BE2C (cell line): ENCODE results near the gene SNRPB.

ENCODE experiments used
- DNase-seq: peaks from one replicate; pipeline ENCODE4 v3.0.0-alpha.2; 2020
- H3K27me3 ChIP-seq: fragments of 250-450 bp; sonication (Bioruptor Pico); 2 replicates; pipeline ENCODE4 v1.5.1; 2020; ENCODE audit warnings: mild to moderate bottlenecking
- H3K36me3 ChIP-seq: fragments of 250-450 bp; sonication (Bioruptor Pico); 2 replicates; pipeline ENCODE4 v1.5.1; 2020; ENCODE audit warnings: mild to moderate bottlenecking
- H3K4me1 ChIP-seq: fragments of 250-450 bp; sonication (Bioruptor Pico); 2 replicates; pipeline ENCODE4 v1.5.1; 2020
- H3K4me3 ChIP-seq: 2 replicates; pipeline ENCODE4 v1.5.1; 2011; ENCODE audit warnings: low read depth, low read length
- H3K9me3 ChIP-seq: fragments of 250-450 bp; sonication (Bioruptor Pico); 2 replicates; pipeline ENCODE4 v1.5.1; 2020
- CTCF ChIP-seq: IDR thresholded peaks from 2 replicates; pipeline ENCODE4 v1.5.1; 2012; ENCODE audit warnings: mild to moderate bottlenecking, low read depth, low read length

Gene SNRPB

DNA sequence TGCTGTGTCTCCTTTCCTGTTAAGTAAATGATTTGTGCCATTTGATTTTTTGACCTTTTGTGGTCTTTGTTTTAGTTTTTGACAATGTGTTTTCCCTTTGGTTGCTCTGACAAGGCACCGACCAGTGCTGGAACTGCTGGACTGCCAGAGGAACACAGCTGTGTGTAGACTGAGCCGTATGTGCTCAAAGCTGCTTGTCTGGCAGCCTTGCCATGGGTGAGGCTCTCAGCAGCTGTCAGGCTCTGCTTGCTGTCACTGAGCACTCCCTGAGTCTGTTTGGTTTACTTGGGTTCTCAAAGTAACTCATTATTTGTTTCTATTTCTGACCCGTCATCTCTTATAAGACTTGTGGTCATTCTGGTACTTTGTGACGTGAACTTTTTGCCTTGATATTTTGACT lies 15.1 kb upstream of the SNRPB start:
- no peaks in the 10 kb centered on the region for H3K9me3 ChIP-seq
- no peak for DNase-seq
- no peak overlapping the region for H3K4me3 ChIP-seq
- TF ChIP-seq CTCF, result no peak
- H3K36me3 ChIP-seq, result no peaks in the 10 kb centered on the region
- H3K27me3 ChIP-seq, result no peaks in the 10 kb centered on the region
- no peaks in the 10 kb centered on the region for H3K4me1 ChIP-seq

DNA sequence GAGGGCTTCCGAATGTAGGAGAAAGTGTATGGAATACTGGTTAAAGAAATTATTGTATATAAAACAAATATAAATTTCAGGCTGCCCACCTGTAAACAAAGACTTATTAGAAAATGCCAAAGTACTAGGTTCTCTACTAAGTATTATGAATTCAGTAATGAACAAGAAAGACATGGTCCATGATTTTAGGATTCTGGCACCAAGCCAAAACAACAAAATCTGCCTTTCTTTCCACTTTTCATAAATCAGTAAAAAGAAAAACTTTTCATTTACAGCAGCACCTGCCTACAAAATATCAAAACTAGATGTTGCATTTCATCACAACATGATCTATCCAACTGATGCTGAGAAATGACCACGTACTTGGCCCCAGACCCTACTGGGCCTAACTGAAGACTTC lies 14.5 kb upstream of the SNRPB start:
- no peaks in the 10 kb centered on the region for H3K9me3 ChIP-seq
- no peak for TF ChIP-seq CTCF
- no peak for DNase-seq
- H3K4me1 ChIP-seq, result no peaks in the 10 kb centered on the region
- H3K36me3 ChIP-seq, result no peaks in the 10 kb centered on the region
- no peaks in the 10 kb centered on the region for H3K27me3 ChIP-seq
- H3K4me3 ChIP-seq, result no peak overlapping the region

DNA sequence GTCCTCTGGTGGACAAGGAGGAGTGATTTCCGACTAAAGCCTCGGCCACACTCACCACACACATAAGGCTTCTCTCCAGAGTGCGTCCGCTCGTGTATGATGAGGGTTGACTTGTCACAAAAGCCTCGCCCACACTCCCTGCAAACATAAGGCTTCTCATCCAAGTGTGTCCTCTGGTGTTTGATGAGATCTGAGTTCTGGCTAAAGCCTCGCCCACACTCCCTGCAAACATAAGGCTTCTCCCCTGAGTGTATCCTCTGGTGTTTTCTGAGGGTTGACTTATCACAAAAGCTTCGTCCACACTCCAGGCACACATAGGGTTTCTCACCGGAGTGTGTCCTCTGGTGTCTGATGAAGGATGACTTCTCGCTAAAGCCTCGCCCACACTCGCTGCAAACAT lies 12.9 kb upstream of the SNRPB start:
- no peaks in the 10 kb centered on the region for H3K27me3 ChIP-seq
- H3K4me1 ChIP-seq, result no peaks in the 10 kb centered on the region
- H3K36me3 ChIP-seq, result no peaks in the 10 kb centered on the region
- no peak overlapping the region for H3K4me3 ChIP-seq
- TF ChIP-seq CTCF, result no peak
- no peak for DNase-seq
- H3K9me3 ChIP-seq, result no peaks in the 10 kb centered on the region

- Histone ChIP-seq H3K4me1 (no peaks in the 10 kb centered on the region), H3K9me3 (no peaks in the 10 kb centered on the region), H3K27me3 (no peaks in the 10 kb centered on the region), H3K4me3 (no peak overlapping the region), H3K36me3 (no peaks in the 10 kb centered on the region)
- TF ChIP-seq CTCF, result no peak
- no peak for DNase-seq
These were observed 9.8 kb upstream of the SNRPB start for GRCh38 chr20:2480381-2480780.

GRCh38 chr20:2476742-2477615 lies 6.4 kb upstream of the SNRPB start:
- H3K9me3 ChIP-seq, result no peaks in the 10 kb centered on the region
- no peak for DNase-seq

More at GRCh38 chr20:2476742-2477615, 6.4 kb upstream of the SNRPB start:
- no peak overlapping the region for H3K4me3 ChIP-seq
- H3K27me3 ChIP-seq, result no peaks in the 10 kb centered on the region
- no peaks in the 10 kb centered on the region for H3K36me3 ChIP-seq
- peak; percentile 22; the same call in 1 of the 2 replicates for TF ChIP-seq CTCF
- no peaks in the 10 kb centered on the region for H3K4me1 ChIP-seq
